Smooth muscle cell (in vitro differentiated cells): ENCODE measurements around the gene GPR107. TPM values are rescaled to one million over a fixed set of nuclear protein-coding genes. Genes with fewer than 3 reads are reported as not detected.

Source experiments
- DNase-seq: peaks from one replicate; lab custom pipeline; 2025; ENCODE audit not compliant: unreplicated experiment; lab: John Stamatoyannopoulos, UW
- H2AFZ ChIP-seq: fragments of 200-600 bp; sonication (generic); 2 replicates; pipeline ENCODE4 v1.6.0; 2016; ENCODE audit warnings: antibody characterized with exemption, low read depth, mild to moderate bottlenecking
- H3F3A ChIP-seq: fragments of 200-600 bp; sonication (generic); 2 replicates; pipeline ENCODE4 v1.6.0; 2017; ENCODE audit warnings: antibody characterized with exemption, low read depth
- H3K27ac ChIP-seq: fragments of 200-600 bp; sonication (generic); 2 replicates; pipeline ENCODE4 v1.5.1; 2016; ENCODE audit warnings: low read depth, mild to moderate bottlenecking
- H3K27me3 ChIP-seq: fragments of 200-600 bp; sonication (generic); 2 replicates; pipeline ENCODE4 v1.6.1; 2016; ENCODE audit warnings: low read depth, mild to moderate bottlenecking
- H3K36me3 ChIP-seq: fragments of 200-600 bp; sonication (generic); 2 replicates; pipeline ENCODE4 v1.5.1; 2016; ENCODE audit warnings: low read depth
- H3K4me1 ChIP-seq: fragments of 200-600 bp; sonication (generic); 2 replicates; pipeline ENCODE4 v1.5.1; 2016; ENCODE audit warnings: low read depth
- H3K4me2 ChIP-seq: fragments of 200-600 bp; sonication (generic); 2 replicates; pipeline ENCODE4 v1.6.0; 2016; ENCODE audit warnings: mild to moderate bottlenecking
- H3K4me3 ChIP-seq: fragments of 200-600 bp; sonication (generic); 2 replicates; pipeline ENCODE4 v1.5.1; 2016; ENCODE audit warnings: mild to moderate bottlenecking
- H3K79me2 ChIP-seq: fragments of 200-600 bp; sonication (generic); 2 replicates; pipeline ENCODE4 v1.6.0; 2016; ENCODE audit warnings: low read depth, mild to moderate bottlenecking
- H3K9ac ChIP-seq: fragments of 200-600 bp; sonication (generic); 2 replicates; pipeline ENCODE4 v1.6.0; 2016; ENCODE audit warnings: low read depth
- H3K9me3 ChIP-seq: fragments of 200-600 bp; sonication (generic); replicated peaks from 2 replicates; pipeline ENCODE4 v1.5.1; 2016; ENCODE audit warnings: low read depth
- H4K20me1 ChIP-seq: fragments of 200-600 bp; sonication (generic); 2 replicates; pipeline ENCODE4 v1.6.0; 2016; ENCODE audit warnings: low read depth
- WGBS: methylation state at CpG from one replicate; pipeline ENCODE4 v1.1.7; 2016; ENCODE audit warnings: low lambda C conversion rate; 5-methylcytosine and 5-hydroxymethylcytosine counted together
- polyA plus RNA-seq: library from polyadenylated mRNA; unstranded; fragments of >200 nt; fragmentation: Nextera tagmentation; extraction: Ambion mirVana; gene quantifications from 2 replicates; pipeline ENCODE4 v1.2.1, GENCODE V29; 2016
- total RNA-seq: library from RNA; depleted of rRNA; stranded (reverse); fragments of >200 nt; gene quantifications from 2 replicates; pipeline ENCODE4 v1.2.3, GENCODE V29; 2014
- TF ChIP-seq, protein P1 (sequence below): fragments of 200-600 bp; sonication (generic); IDR thresholded peaks from 2 replicates; pipeline ENCODE4 v1.5.1; 2017; ENCODE audit warnings: borderline replicate concordance, mild to moderate bottlenecking, antibody characterized with exemption; ENCODE audit not compliant: insufficient read depth, poor library complexity, severe bottlenecking

GPR107 gene
- total and polyA plus RNA-seq, 2 experiments from 2014 or later = 16.2 to 42.7 TPM

DNA sequence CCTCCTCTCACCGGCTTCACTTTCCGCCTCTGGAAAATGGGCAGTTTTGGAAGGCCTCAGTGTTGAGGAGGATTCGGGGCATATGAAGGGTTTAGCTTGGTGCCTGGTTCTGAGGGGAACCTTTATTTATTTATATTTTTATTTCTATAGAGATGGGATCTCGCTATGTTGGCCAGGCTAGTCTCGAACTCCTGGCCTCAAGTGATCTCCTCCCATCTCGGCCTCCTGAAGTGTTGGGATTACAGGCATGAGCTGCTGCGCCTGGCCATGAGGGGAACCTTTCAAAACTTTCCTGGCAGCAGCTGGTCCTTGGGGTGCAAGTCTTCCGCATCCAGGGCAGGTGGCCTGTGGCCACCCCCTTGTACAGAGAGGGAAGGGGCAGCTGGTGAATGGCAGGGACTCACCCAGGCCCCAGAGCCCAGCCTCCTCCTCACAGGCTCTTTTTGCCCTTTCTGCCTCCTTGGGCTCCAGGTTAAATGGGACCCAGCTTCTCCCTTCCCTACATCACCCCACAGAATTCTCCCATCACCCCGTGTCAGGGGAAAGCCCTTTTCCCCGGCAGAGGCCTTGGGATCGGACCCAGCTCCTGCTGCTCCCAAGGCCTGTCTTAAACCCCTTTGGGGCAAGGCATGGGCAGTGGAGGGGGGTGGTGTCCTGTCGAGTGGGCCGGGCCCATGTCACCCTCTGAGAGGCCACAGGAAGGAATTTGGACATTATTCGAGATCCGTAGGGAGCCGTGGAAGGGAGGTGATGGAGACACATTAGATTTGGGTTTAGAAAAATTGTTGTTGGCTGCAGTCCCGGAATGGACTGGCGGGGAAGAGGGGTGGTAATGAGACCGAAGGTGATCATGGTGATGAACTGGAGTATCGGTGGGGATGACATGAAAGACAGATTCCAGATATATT lies 124.4 kb downstream of the GPR107 start:
- Histone ChIP-seq H3K4me1 (peaks cover 4% of the 10 kb centered on the region), H3K9me3 (no peaks in the 10 kb centered on the region), H2AFZ (no peak overlapping the region), H3K79me2 (peaks cover 88% of the 10 kb centered on the region), H3K9ac (no peak overlapping the region), H3F3A (peaks cover 8% of the 10 kb centered on the region), H3K4me2 (no peak overlapping the region), H3K27me3 (no peaks in the 10 kb centered on the region), H3K4me3 (no peak overlapping the region), H4K20me1 (peaks cover 98% of the 10 kb centered on the region), H3K36me3 (no peaks in the 10 kb centered on the region), H3K27ac (no peak overlapping the region)
- 95% methylated on average over 20 of the region's 20 CpGs for WGBS
- no peak for DNase-seq
- TF ChIP-seq, protein P1, sequence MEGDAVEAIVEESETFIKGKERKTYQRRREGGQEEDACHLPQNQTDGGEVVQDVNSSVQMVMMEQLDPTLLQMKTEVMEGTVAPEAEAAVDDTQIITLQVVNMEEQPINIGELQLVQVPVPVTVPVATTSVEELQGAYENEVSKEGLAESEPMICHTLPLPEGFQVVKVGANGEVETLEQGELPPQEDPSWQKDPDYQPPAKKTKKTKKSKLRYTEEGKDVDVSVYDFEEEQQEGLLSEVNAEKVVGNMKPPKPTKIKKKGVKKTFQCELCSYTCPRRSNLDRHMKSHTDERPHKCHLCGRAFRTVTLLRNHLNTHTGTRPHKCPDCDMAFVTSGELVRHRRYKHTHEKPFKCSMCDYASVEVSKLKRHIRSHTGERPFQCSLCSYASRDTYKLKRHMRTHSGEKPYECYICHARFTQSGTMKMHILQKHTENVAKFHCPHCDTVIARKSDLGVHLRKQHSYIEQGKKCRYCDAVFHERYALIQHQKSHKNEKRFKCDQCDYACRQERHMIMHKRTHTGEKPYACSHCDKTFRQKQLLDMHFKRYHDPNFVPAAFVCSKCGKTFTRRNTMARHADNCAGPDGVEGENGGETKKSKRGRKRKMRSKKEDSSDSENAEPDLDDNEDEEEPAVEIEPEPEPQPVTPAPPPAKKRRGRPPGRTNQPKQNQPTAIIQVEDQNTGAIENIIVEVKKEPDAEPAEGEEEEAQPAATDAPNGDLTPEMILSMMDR = no peak

DNA sequence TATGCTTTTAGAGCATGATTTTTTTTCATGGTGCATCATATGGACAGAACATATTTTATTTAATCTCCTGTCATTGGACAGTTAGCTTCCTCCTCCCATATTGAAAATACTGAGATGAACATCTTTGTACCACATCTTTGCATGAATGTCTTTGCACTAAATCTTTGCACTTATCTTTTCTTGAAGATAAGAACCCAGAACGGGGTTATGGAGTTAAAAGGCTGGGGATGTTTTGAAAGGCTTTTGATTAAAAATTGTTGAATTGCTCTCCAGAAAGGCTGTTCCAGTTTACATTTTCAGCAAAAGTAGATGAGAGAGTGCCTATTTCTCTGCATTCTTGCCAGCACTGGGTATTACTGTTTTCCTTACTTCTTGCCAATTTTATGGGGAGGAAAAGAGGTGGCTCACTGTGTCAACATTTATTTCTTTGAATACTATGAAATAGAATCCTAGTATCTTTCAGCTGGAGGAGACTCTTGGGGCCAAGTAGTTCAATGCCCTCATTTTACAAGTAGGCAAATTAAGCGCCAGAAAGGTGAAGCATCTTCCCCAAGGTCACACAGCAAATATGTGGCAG lies 125.7 kb downstream of the GPR107 start:
- Histone ChIP-seq H3K79me2 (peaks cover 82% of the 10 kb centered on the region), H3K9ac (no peak overlapping the region), H2AFZ (no peak overlapping the region), H3K27ac (no peak overlapping the region), H3K36me3 (no peaks in the 10 kb centered on the region), H3K9me3 (no peaks in the 10 kb centered on the region), H3K4me1 (peaks cover 9% of the 10 kb centered on the region), H3F3A (peaks cover 20% of the 10 kb centered on the region), H3K4me2 (no peak overlapping the region), H3K27me3 (no peaks in the 10 kb centered on the region), H4K20me1 (peaks cover 97% of the 10 kb centered on the region), H3K4me3 (no peak overlapping the region)
- DNase-seq = no peak
- TF ChIP-seq, protein P1 = no peak
- 66% methylated on average over 2 of the region's 2 CpGs for WGBS

DNA sequence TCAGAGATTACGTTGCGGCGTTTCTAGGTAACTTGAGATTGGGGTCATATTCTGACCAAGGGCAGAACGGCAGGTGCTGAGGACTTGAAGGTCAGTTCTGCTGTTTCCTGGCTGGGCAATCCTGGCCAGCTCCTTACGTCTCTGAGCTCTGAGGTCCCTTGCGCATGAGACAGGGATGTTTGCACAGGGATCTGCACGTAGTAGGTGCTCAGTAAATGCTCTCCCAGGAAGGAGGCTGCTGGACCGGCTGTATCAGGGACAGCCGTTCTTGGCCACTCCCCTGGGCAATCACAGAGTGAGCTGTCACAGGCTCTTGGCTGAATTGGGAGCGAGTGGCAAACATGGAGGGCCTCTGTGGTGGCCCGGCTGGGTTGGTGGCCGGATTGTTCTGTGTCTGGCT lies 126.8 kb downstream of the GPR107 start:
- no peak overlapping the region for H3K9ac ChIP-seq
- peaks cover 97% of the 10 kb centered on the region for H4K20me1 ChIP-seq
- no peak for DNase-seq
- H3K9me3 ChIP-seq = no peaks in the 10 kb centered on the region
- no peak overlapping the region for H3K4me2 ChIP-seq
- 95% methylated on average over 12 of the region's 12 CpGs for WGBS
- no peak overlapping the region for H3K4me3 ChIP-seq
- H3K36me3 ChIP-seq = no peaks in the 10 kb centered on the region
- H3F3A ChIP-seq = peaks cover 30% of the 10 kb centered on the region
- H3K4me1 ChIP-seq = peaks cover 18% of the 10 kb centered on the region
- TF ChIP-seq, protein P1 = no peak
- no peak overlapping the region for H3K27ac ChIP-seq
- H2AFZ ChIP-seq = no peak overlapping the region
- H3K79me2 ChIP-seq = peaks cover 82% of the 10 kb centered on the region
- H3K27me3 ChIP-seq = no peaks in the 10 kb centered on the region
